K562 (cell line): ENCODE results near the gene EXOC4. TPM values are rescaled to one million over a fixed set of nuclear protein-coding genes. Genes with fewer than 3 reads are reported as not detected.

ENCODE experiments used
- ATAC-seq: fragments of 200-7000 bp; cut with Tn5 transposase; 3 replicates; pipeline ENCODE4 v1.9.1; 2020; ENCODE audit warnings: moderate library complexity
- BruUV-seq: library from RNA; stranded (reverse); fragments of 400-500 nt; replicated peaks from 2 replicates; lab custom pipeline; 2021; lab: Mats Ljungman, UMichigan
- CTCF ChIA-PET: fragments of 300-600 bp; formaldehyde crosslinking; extraction: SDS; loops from one replicate; lab custom pipeline; 2021; ENCODE audit warnings: low intra/inter-chr PET ratio; lab: Yijun Ruan, JAX
- POLR2A ChIA-PET: fragments of 300-600, 350-650 bp; sonication (Branson Sonifier 250); formaldehyde crosslinking; extraction: SDS; loops from one replicate; lab custom pipeline; 2021; ENCODE audit warnings: antibody characterized with exemption, inconsistent platforms; lab: Yijun Ruan, JAX
- DNase-seq, 4 experiments: peaks; one replicate each; pipeline versions ENCODE4 v3.0.0 to v3.0.0-alpha.2; 2011 to 2018; ENCODE audit warnings: low spot score in 3 of 4, mixed read lengths in 3 of 4; ENCODE audit errors: extremely low read depth in 1 of 4
- FAIRE-seq: peaks from 2 replicates; lab custom pipeline; 2011; peaks lifted over from hg19 to GRCh38; lab: Jason Lieb, UNC
- H2AFZ ChIP-seq: 2 replicates; pipeline ENCODE4 v1.6.0; 2011; ENCODE audit warnings: low read depth, low read length, control low read depth, inconsistent platforms
- H3K27ac ChIP-seq: fragments of 200-600 bp; 3 replicates; pipeline ENCODE4 v1.8.0; 2011; ENCODE audit warnings: low read depth, mild to moderate bottlenecking, control low read depth, inconsistent platforms, low read length, moderate library complexity, mixed read lengths; ENCODE audit errors: extremely low read depth
- H3K27me3 ChIP-seq, 2 experiments: fragments of 300-600 bp in 1 of 2; 2 replicates in 1 of 2; 3 replicates in 1 of 2; pipeline versions ENCODE4 v1.6.0 to v1.8.0; 2011; ENCODE audit warnings: inconsistent platforms in 2 of 2, low read length in 2 of 2, mild to moderate bottlenecking in 1 of 2, mixed read lengths in 1 of 2, moderate library complexity in 1 of 2; ENCODE audit not compliant: control insufficient read depth in 2 of 2, insufficient read depth in 2 of 2
- H3K36me3 ChIP-seq: fragments of 300-600 bp; 3 replicates; pipeline ENCODE4 v1.8.0; 2011; ENCODE audit warnings: mild to moderate bottlenecking, low read length, inconsistent platforms; ENCODE audit not compliant: control insufficient read depth, insufficient read depth
- H3K4me1 ChIP-seq, 2 experiments: fragments of 200-600 bp in 1 of 2; replicated peaks in 1 of 2; 2 replicates in 1 of 2; 3 replicates in 1 of 2; pipeline versions ENCODE4 v1.5.1 to v1.8.0; 2011; ENCODE audit warnings: inconsistent platforms in 2 of 2, low read length in 2 of 2, mild to moderate bottlenecking in 1 of 2, mixed read lengths in 1 of 2, moderate library complexity in 1 of 2; ENCODE audit not compliant: control insufficient read depth in 2 of 2, insufficient read depth in 2 of 2
- H3K4me2 ChIP-seq: 2 replicates; pipeline ENCODE4 v1.6.1; 2011; ENCODE audit warnings: low read length, control low read depth, inconsistent platforms, mixed read lengths; ENCODE audit not compliant: insufficient read depth
- H3K4me3 ChIP-seq: fragments of 200-600 bp; sonication (generic), shearing (Covaris generic); 2 replicates; pipeline ENCODE4 v1.5.1; 2016; ENCODE audit warnings: control low read depth, inconsistent platforms
- H3K79me2 ChIP-seq: fragments of 200-600 bp; 3 replicates; pipeline ENCODE4 v1.8.0; 2011; ENCODE audit warnings: low read length, inconsistent platforms; ENCODE audit not compliant: control insufficient read depth, insufficient read depth
- H3K9ac ChIP-seq, 2 experiments: 2 replicates each; pipeline versions ENCODE4 v1.6.0 to v1.6.1; 2011; ENCODE audit warnings: low read depth in 2 of 2, low read length in 2 of 2, control low read depth in 1 of 2, inconsistent platforms in 1 of 2, mild to moderate bottlenecking in 1 of 2, mixed read lengths in 1 of 2; ENCODE audit not compliant: insufficient read depth in 1 of 2
- H3K9me1 ChIP-seq: one replicate; pipeline ENCODE4 v1.6.0; 2011; ENCODE audit warnings: inconsistent platforms, mild to moderate bottlenecking, low read length, moderate library complexity; ENCODE audit not compliant: control insufficient read depth, insufficient read depth
- H3K9me3 ChIP-seq: replicated peaks from 2 replicates; pipeline ENCODE4 v1.5.1; 2011; ENCODE audit warnings: low read depth, low read length, inconsistent platforms; ENCODE audit not compliant: control insufficient read depth, insufficient read depth
- H4K20me1 ChIP-seq: replicated peaks from 2 replicates; pipeline ENCODE4 v1.6.1; 2011; ENCODE audit warnings: low read length, inconsistent platforms, mixed read lengths; ENCODE audit not compliant: control insufficient read depth, insufficient read depth
- CEBPB ChIP-seq: fragments of 450-650 bp; IDR thresholded peaks from 2 replicates; pipeline ENCODE4 v1.6.1; 2016; ENCODE audit warnings: missing genetic modification characterization, missing compliant biosample characterization
- EWSR1 ChIP-seq: fragments of 450-650 bp; IDR thresholded peaks from 2 replicates; pipeline ENCODE4 v1.6.1; 2018; ENCODE audit warnings: borderline replicate concordance, mild to moderate bottlenecking, low read depth, moderate library complexity; ENCODE audit not compliant: partially characterized antibody
- POLR2A ChIP-seq: fragments of 450-650 bp; conservative IDR thresholded peaks from 2 replicates; pipeline ENCODE4 v1.6.1; 2016
- TCF3 ChIP-seq: sonication (generic); formaldehyde crosslinking; IDR thresholded peaks from 2 replicates; pipeline ENCODE4 v1.4.0; 2020; ENCODE audit warnings: mild to moderate bottlenecking, missing genetic modification reagents
- TRIM24 ChIP-seq, 2 experiments: fragments of 450-650 bp; IDR thresholded peaks; 2 replicates each; pipeline ENCODE4 v1.6.1; 2016
- ZNF316 ChIP-seq: fragments of 450-650 bp; IDR thresholded peaks from 2 replicates; pipeline ENCODE4 v1.6.1; 2016
- WGBS: fragments of 100-300 bp; shearing (Covaris generic); methylation state at CpG from one replicate; pipeline ENCODE4 v1.1.6; 2016; ENCODE audit warnings: low coverage, mixed read lengths; ENCODE audit not compliant: insufficient coverage; ENCODE audit errors: missing lambda C conversion rate; 5-methylcytosine and 5-hydroxymethylcytosine counted together
- in situ Hi-C: fragments of 300-500 bp; cut with MboI; formaldehyde crosslinking; loops from 4 replicates; pipeline ENCODE4 v1.15.0; 2018; ENCODE audit warnings: inconsistent platforms, mixed read lengths
- intact Hi-C: fragments of 100-400 bp; cut with micrococcal nuclease; formaldehyde crosslinking; loops from 2 replicates; pipeline ENCODE4 v1.14.2; 2022
- polyA plus RNA-seq, 8 experiments: library from polyadenylated mRNA; depleted of rRNA in 4 of 8; stranded (reverse) in 5 of 8; unstranded in 3 of 8; fragments of >200 nt; fragmentation: Nextera tagmentation in 2 of 8; fragmentation: Illumina TruSeq in 1 of 8; extraction: Ambion mirVana in 2 of 8; extraction: Trizol in 1 of 8; gene quantifications; 2 replicates each; pipeline versions ENCODE4 v1.2.1 to v1.2.3, GENCODE V29; 2011 to 2014; ENCODE audit warnings: inconsistent platforms in 1 of 8, missing spikeins in 1 of 8
- total RNA-seq, 7 experiments: library from RNA; depleted of rRNA in 6 of 7; stranded (reverse); fragments of >200 nt in 6 of 7; fragmentation: Illumina TruSeq in 2 of 7; extraction: Trizol in 2 of 7; gene quantifications; 2 replicates each; pipeline versions ENCODE4 v1.2.1 to v1.2.3, GENCODE V29; 2011 to 2021; ENCODE audit warnings: low replicate concordance in 1 of 7
- TF ChIP-seq, protein P1 (sequence below): fragments of 450-650 bp; IDR thresholded peaks from 2 replicates; pipeline ENCODE4 v1.6.1; 2018; ENCODE audit not compliant: partially characterized antibody

The EXOC4 gene
- total and polyA plus RNA-seq, 9 of the 15 experiments (the other 6 are each of a cell fraction or from before 2014, with no cell fraction given) = 18.5 to 73.1 (median 46.6) TPM

DNA sequence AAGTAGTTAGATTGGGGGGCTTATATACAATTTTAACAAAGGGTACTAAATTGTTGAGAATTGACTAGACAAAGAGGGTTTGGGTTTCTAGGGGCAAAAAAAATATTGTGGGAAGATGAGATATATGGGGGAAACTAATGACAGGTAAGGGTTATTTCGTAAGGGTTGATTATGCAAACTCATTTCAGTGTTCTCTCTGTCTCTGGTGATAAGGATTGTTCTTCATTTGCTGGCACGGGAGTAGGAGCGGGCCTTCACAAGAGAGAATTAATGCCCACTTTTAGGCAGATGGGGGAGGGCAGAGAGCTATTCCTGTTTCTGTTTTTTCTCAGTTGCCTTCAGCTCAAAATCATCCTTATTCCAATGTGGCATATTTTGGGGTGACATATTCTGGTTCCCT is 258.4 kb downstream of the EXOC4 start (continued):
- TF ChIP-seq, protein P1, sequence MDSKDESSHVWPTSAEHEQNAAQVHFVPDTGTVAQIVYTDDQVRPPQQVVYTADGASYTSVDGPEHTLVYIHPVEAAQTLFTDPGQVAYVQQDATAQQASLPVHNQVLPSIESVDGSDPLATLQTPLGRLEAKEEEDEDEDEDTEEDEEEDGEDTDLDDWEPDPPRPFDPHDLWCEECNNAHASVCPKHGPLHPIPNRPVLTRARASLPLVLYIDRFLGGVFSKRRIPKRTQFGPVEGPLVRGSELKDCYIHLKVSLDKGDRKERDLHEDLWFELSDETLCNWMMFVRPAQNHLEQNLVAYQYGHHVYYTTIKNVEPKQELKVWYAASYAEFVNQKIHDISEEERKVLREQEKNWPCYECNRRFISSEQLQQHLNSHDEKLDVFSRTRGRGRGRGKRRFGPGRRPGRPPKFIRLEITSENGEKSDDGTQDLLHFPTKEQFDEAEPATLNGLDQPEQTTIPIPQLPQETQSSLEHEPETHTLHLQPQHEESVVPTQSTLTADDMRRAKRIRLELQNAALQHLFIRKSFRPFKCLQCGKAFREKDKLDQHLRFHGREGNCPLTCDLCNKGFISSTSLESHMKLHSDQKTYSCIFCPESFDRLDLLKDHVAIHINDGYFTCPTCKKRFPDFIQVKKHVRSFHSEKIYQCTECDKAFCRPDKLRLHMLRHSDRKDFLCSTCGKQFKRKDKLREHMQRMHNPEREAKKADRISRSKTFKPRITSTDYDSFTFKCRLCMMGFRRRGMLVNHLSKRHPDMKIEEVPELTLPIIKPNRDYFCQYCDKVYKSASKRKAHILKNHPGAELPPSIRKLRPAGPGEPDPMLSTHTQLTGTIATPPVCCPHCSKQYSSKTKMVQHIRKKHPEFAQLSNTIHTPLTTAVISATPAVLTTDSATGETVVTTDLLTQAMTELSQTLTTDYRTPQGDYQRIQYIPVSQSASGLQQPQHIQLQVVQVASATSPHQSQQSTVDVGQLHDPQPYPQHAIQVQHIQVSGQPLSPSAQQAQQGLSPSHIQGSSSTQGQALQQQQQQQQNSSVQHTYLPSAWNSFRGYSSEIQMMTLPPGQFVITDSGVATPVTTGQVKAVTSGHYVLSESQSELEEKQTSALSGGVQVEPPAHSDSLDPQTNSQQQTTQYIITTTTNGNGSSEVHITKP = no peak
- TF ChIP-seq ZNF316 = peak; percentile 44; the same call in 1 of the 2 replicates
- peak; percentile 10 to 12; a peak in 1 of 4 replicates for TF ChIP-seq TRIM24 (IDR thresholded peaks at IDR 0.05)
- TF ChIP-seq TCF3 (CRISPR knock-in tag) = 0 out of 2 replicates have a peak, but pooled peaks have one; percentile 19
- TF ChIP-seq CEBPB (tag) = peak; percentile 76
- no peak for TF ChIP-seq EWSR1

DNA sequence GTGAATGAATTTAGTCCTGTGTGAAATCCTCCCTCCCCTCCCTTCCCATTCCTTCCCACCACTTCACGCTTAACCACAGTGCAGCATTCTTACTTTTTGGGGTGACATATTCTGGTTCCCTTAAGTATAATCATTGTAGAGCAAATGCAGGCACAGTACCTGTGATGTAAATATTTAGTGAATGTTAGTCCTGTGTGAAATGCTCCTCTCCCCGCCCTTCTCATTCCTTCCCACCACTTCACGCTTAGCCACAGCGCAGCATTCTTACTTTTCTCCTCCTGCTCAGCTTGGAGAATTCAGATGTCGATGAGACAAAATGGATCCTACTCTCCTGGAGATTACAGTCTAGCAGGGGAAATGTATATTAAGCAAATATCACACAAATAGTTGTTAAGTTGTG is 258.8 kb downstream of the EXOC4 start:
- CTCF ChIA-PET = no interaction called here
- H3K4me2 ChIP-seq = no peak overlapping the region
- H3K9me3 ChIP-seq = no peaks in the 10 kb centered on the region
- FAIRE-seq (no peak), DNase-seq (no peak), ATAC-seq (no peak; the same call in 2 of the 3 replicates)
- no peak for TF ChIP-seq POLR2A
- in situ Hi-C loops (no loop called here), intact Hi-C loops (no loop called here)
- H2AFZ ChIP-seq = no peak overlapping the region
- H3K36me3 ChIP-seq = no peaks in the 10 kb centered on the region
- H3K9me1 ChIP-seq = no peaks in the 10 kb centered on the region
- no peaks in the 10 kb centered on the region; a peak in 1 of 5 replicates for H3K4me1 ChIP-seq
- POLR2A ChIA-PET = no interaction called here
- H3K27ac ChIP-seq = no peak overlapping the region
- no peaks in the 10 kb centered on the region for H4K20me1 ChIP-seq
- H3K4me3 ChIP-seq = no peak overlapping the region
- no peaks in the 10 kb centered on the region for H3K27me3 ChIP-seq
- no TSS peak for BruUV-seq
- H3K9ac ChIP-seq = no peak overlapping the region
- H3K79me2 ChIP-seq = no peaks in the 10 kb centered on the region
- WGBS = 74% methylated on average over 5 of the region's 5 CpGs
